IPS-NIHi11 (cell line): Measurements from ENCODE around the gene LRRC49.

Experiments used
- DNase-seq: peaks from one replicate; pipeline ENCODE4 v3.0.0; 2012; ENCODE audit warnings: mixed read lengths, low spot score

The LRRC49 gene

GRCh38 chr15:71091601-71092000, 199.0 kb downstream of the LRRC49 start:
- no peak for DNase-seq

- DNase-seq, result no peak
Observed at GRCh38 chr15:71092056-71092600, 199.5 kb downstream of the LRRC49 start.

GRCh38 chr15:71093054-71094024, 200.7 kb downstream of the LRRC49 start:
- DNase-seq, result peak; percentile 51

GRCh38 chr15:71094137-71094536, 201.5 kb downstream of the LRRC49 start:
- DNase-seq, result no peak

- DNase-seq, result no peak
Observed at GRCh38 chr15:71096676-71097075, 204.1 kb downstream of the LRRC49 start.

- no peak for DNase-seq
Observed at GRCh38 chr15:71097890-71098289, 205.3 kb downstream of the LRRC49 start.

- no peak for DNase-seq
Observed at GRCh38 chr15:71098920-71099319, 206.3 kb downstream of the LRRC49 start.
